ENCODE data around the gene LIN52. TPM values are rescaled to one million over a fixed set of nuclear protein-coding genes. Genes with fewer than 3 reads are reported as not detected.

The LIN52 gene
- total and polyA plus RNA-seq, 2 experiments from 2014 or later, result 8.6 to 10.8 TPM

GRCh38 chr14:74080820-74081460 is 3.8 kb upstream of the LIN52 start:
- H3K27me3 Mint-ChIP-seq (ENCODE audit: insufficient read depth, low read depth, poor library complexity), result peaks cover 1% of the 10 kb centered on the region
- TF ChIP-seq JUNB (IDR thresholded peaks at IDR 0.05; ENCODE audit: unreplicated experiment) (no peak), STAT1 (IDR thresholded peaks at IDR 0.05; ENCODE audit: unreplicated experiment) (no peak), ETS1 (IDR thresholded peaks at IDR 0.05) (no peak), ZNF462 (CRISPR knock-in tag; IDR thresholded peaks at IDR 0.05) (no peak), ZNF331 (CRISPR knock-in tag; IDR thresholded peaks at IDR 0.05; ENCODE audit: low read depth) (no peak), POLR2AphosphoS5 (IDR thresholded peaks at IDR 0.05; ENCODE audit: low read depth) (no peak)
- Histone ChIP-seq H3K4me3 (no peak overlapping the region), H2AFZ (no peak overlapping the region), H3K36me3 (ENCODE audit: insufficient read depth) (no peaks in the 10 kb centered on the region), H3K27ac (ENCODE audit: low read depth) (no peak overlapping the region), H4K20me1 (replicated peaks; ENCODE audit: insufficient read depth) (no peaks in the 10 kb centered on the region), H3K4me2 (no peak overlapping the region), H3K79me2 (replicated peaks; ENCODE audit: insufficient read depth) (peaks cover 18% of the 10 kb centered on the region), H3K9me2 (ENCODE audit: insufficient read depth) (no peaks in the 10 kb centered on the region), H3F3A (replicated peaks; ENCODE audit: low read depth) (no peaks in the 10 kb centered on the region), H3K4me1 (ENCODE audit: insufficient read depth) (peaks cover 7% of the 10 kb centered on the region), H3K27me3 (ENCODE audit: insufficient read depth) (no peaks in the 10 kb centered on the region)
- H3K4me3 Mint-ChIP-seq, result no peak overlapping the region
- no peak overlapping the region for H3K27ac Mint-ChIP-seq
- ATAC-seq (no peak), DNase-seq (ENCODE audit: low spot score) (no peak)
- H3K4me1 Mint-ChIP-seq, result peaks cover 10% of the 10 kb centered on the region
- H3K9me3 Mint-ChIP-seq, result no peaks in the 10 kb centered on the region
- H3K36me3 Mint-ChIP-seq (ENCODE audit: low read depth), result no peaks in the 10 kb centered on the region

Measured in GM23338 (cell line).